HCT116 (cell line): ENCODE results near the gene ZFP1. TPM values are rescaled to one million over a fixed set of nuclear protein-coding genes. Genes with fewer than 3 reads are reported as not detected.

Experiments used
- ATAC-seq: fragments of 200-7000 bp; cut with Tn5 transposase; 2 replicates; pipeline ENCODE4 v1.9.1; 2020; ENCODE audit warnings: mild to moderate bottlenecking, moderate library complexity
- BruUV-seq: library from RNA; stranded (reverse); fragments of 400-500 nt; replicated peaks from 2 replicates; lab custom pipeline; 2021; lab: Mats Ljungman, UMichigan
- CTCF ChIA-PET: fragments of 300-600 bp; sonication (Branson Sonifier 250); formaldehyde crosslinking; loops from one replicate; lab custom pipeline; 2021; ENCODE audit warnings: antibody characterized with exemption; lab: Charles Lee
- POLR2A ChIA-PET: fragments of 300-600, 350-600 bp; sonication (Branson Sonifier 250); formaldehyde crosslinking; loops from one replicate; lab custom pipeline; 2021; ENCODE audit warnings: antibody characterized with exemption; lab: Charles Lee
- RAD21 ChIA-PET, 2 experiments: fragments of 300-600 bp; sonication (Branson Sonifier 250); formaldehyde crosslinking; loops; one replicate each; lab custom pipeline; 2023; ENCODE audit warnings: low total read pairs in 2 of 2; ENCODE audit not compliant: uncharacterized antibody in 2 of 2, unreplicated experiment in 2 of 2, low non-redundant PET in 1 of 2; lab: Charles Lee
- DNase-seq: peaks from one replicate; pipeline ENCODE4 v3.0.0-alpha.2; 2010; ENCODE audit warnings: low read depth, low spot score
- H2AFZ ChIP-seq: fragments of 200-600 bp; shearing (Covaris generic), sonication (generic); 2 replicates; pipeline ENCODE4 v1.6.1; 2017; ENCODE audit warnings: low read depth, mixed run types, mixed read lengths, antibody characterized with exemption, low read length; ENCODE audit not compliant: poor library complexity, severe bottlenecking
- H3K27ac ChIP-seq: 2 replicates; pipeline ENCODE4 v1.5.1; 2012; ENCODE audit warnings: low read depth, low read length
- H3K27me3 ChIP-seq: fragments of 200-600 bp; sonication (generic); 2 replicates; pipeline ENCODE4 v1.6.1; 2016; ENCODE audit warnings: mixed run types, low read length, mixed read lengths; ENCODE audit not compliant: insufficient read depth
- H3K36me3 ChIP-seq, 2 experiments: fragments of 200-500 bp in 1 of 2; fragments of 200-600 bp in 1 of 2; sonication (Bioruptor generic) in 1 of 2; sonication (generic) in 1 of 2; 2 replicates each; pipeline versions ENCODE4 v1.5.1 to v1.6.1; 2014 to 2016; ENCODE audit warnings: low read length in 2 of 2, inconsistent platforms in 1 of 2, mixed read lengths in 1 of 2, mixed run types in 1 of 2; ENCODE audit not compliant: insufficient read depth in 2 of 2, control insufficient read depth in 1 of 2
- H3K4me1 ChIP-seq, 2 experiments: fragments of 200-600 bp in 1 of 2; sonication (generic) in 1 of 2; 2 replicates each; pipeline versions ENCODE4 v1.5.1 to v1.6.1; 2012 to 2017; ENCODE audit warnings: low read length in 2 of 2, inconsistent platforms in 1 of 2, mild to moderate bottlenecking in 1 of 2, mixed read lengths in 1 of 2, mixed run types in 1 of 2, moderate library complexity in 1 of 2; ENCODE audit not compliant: insufficient read depth in 2 of 2, control insufficient read depth in 1 of 2
- H3K4me2 ChIP-seq: fragments of 200-600 bp; sonication (generic); 2 replicates; pipeline ENCODE4 v1.6.1; 2017; ENCODE audit warnings: mixed run types, low read length, mixed read lengths
- H3K4me3 ChIP-seq, 2 experiments: fragments of 200-600 bp in 1 of 2; sonication (generic) in 1 of 2; replicated peaks in 1 of 2; 2 replicates each; pipeline ENCODE4 v1.5.1; 2011 to 2016; ENCODE audit warnings: low read length in 2 of 2, control low read depth in 1 of 2, low read depth in 1 of 2, mild to moderate bottlenecking in 1 of 2, mixed read lengths in 1 of 2, mixed run types in 1 of 2
- H3K79me2 ChIP-seq: fragments of 200-600 bp; sonication (generic); 2 replicates; pipeline ENCODE4 v1.6.1; 2017; ENCODE audit warnings: mild to moderate bottlenecking, mixed run types, low read length, moderate library complexity, mixed read lengths; ENCODE audit not compliant: insufficient read depth
- H3K9ac ChIP-seq: fragments of 200-600 bp; sonication (generic); 2 replicates; pipeline ENCODE4 v1.6.1; 2016; ENCODE audit warnings: low read length, mixed read lengths
- H3K9me2 ChIP-seq: fragments of 200-600 bp; sonication (generic), shearing (Covaris generic); 2 replicates; pipeline ENCODE4 v1.6.1; 2017; ENCODE audit warnings: mixed run types, mild to moderate bottlenecking, moderate library complexity; ENCODE audit not compliant: insufficient read depth
- H3K9me3 ChIP-seq, 2 experiments: fragments of 200-500 bp in 1 of 2; fragments of 200-600 bp in 1 of 2; sonication (Bioruptor generic) in 1 of 2; sonication (generic) in 1 of 2; 2 replicates each; pipeline ENCODE4 v1.6.1; 2014 to 2017; ENCODE audit warnings: low read length in 2 of 2, mixed read lengths in 2 of 2, inconsistent platforms in 1 of 2, low read depth in 1 of 2, mild to moderate bottlenecking in 1 of 2, mixed run types in 1 of 2, moderate library complexity in 1 of 2; ENCODE audit not compliant: control insufficient read depth in 1 of 2, insufficient read depth in 1 of 2
- H4K20me1 ChIP-seq: fragments of 200-600 bp; sonication (generic), shearing (Covaris generic); 2 replicates; pipeline ENCODE4 v1.6.1; 2017; ENCODE audit warnings: mixed run types, mild to moderate bottlenecking, moderate library complexity; ENCODE audit not compliant: insufficient read depth
- CEBPB ChIP-seq: IDR thresholded peaks from 2 replicates; pipeline ENCODE4 v1.6.1; 2012; ENCODE audit warnings: low read depth
- EGR1 ChIP-seq: IDR thresholded peaks from 2 replicates; pipeline ENCODE4 v1.6.1; 2012; ENCODE audit warnings: low read depth
- JUND ChIP-seq: IDR thresholded peaks from 2 replicates; pipeline ENCODE4 v1.6.1; 2012
- POLR2AphosphoS5 ChIP-seq: IDR thresholded peaks from 2 replicates; pipeline ENCODE4 v1.6.1; 2011; ENCODE audit warnings: mild to moderate bottlenecking, low read depth, low read length, moderate library complexity
- RAD21 ChIP-seq: IDR thresholded peaks from 2 replicates; pipeline ENCODE4 v1.6.1; 2012; ENCODE audit warnings: low read depth, mild to moderate bottlenecking
- SP1 ChIP-seq: IDR thresholded peaks from 2 replicates; pipeline ENCODE4 v1.6.1; 2012; ENCODE audit warnings: low read depth
- SRF ChIP-seq: IDR thresholded peaks from 2 replicates; pipeline ENCODE4 v1.6.1; 2012; ENCODE audit warnings: low read depth
- YY1 ChIP-seq: IDR thresholded peaks from 2 replicates; pipeline ENCODE4 v1.6.1; 2011; ENCODE audit warnings: low read length, low read depth, moderate library complexity, mild to moderate bottlenecking; ENCODE audit not compliant: insufficient replicate concordance; ENCODE audit errors: extremely low read depth
- ZBTB33 ChIP-seq: IDR thresholded peaks from 2 replicates; pipeline ENCODE4 v1.6.1; 2011; ENCODE audit warnings: mild to moderate bottlenecking, low read length, moderate library complexity; ENCODE audit not compliant: insufficient replicate concordance; ENCODE audit errors: extremely low read depth
- ZNF274 ChIP-seq: fragments of 200-500 bp; sonication (Bioruptor generic); IDR thresholded peaks from 2 replicates; pipeline ENCODE4 v1.6.1; 2014; ENCODE audit warnings: mild to moderate bottlenecking, low read depth, low read length, inconsistent platforms
- intact Hi-C: fragments of 100-400 bp; cut with micrococcal nuclease; formaldehyde crosslinking; loops from 2 replicates; pipeline ENCODE4 v1.10.0; 2022
- total RNA-seq: library from RNA; stranded (reverse); gene quantifications from one replicate; pipeline ENCODE4 v1.2.1, GENCODE V29; 2021; ENCODE audit not compliant: unreplicated experiment
- TF ChIP-seq, protein P1 (sequence below), 3 experiments: fragments of 200-600 bp in 1 of 3; sonication (generic) in 1 of 3; IDR thresholded peaks in 2 of 3; conservative IDR thresholded peaks in 1 of 3; 2 replicates each; pipeline ENCODE4 v1.5.1; 2012 to 2017; ENCODE audit warnings: low read depth in 2 of 3, low read length in 2 of 3, antibody characterized with exemption in 1 of 3, borderline replicate concordance in 1 of 3, control low read depth in 1 of 3, mild to moderate bottlenecking in 1 of 3, mixed read lengths in 1 of 3, mixed run types in 1 of 3, moderate library complexity in 1 of 3; ENCODE audit not compliant: insufficient read depth in 1 of 3
- TF ChIP-seq, protein P2 (sequence below): IDR thresholded peaks from 2 replicates; pipeline ENCODE4 v1.6.1; 2012

ZFP1 gene
- total RNA-seq, 1 experiment from 2014 or later: 12.8 TPM

DNA sequence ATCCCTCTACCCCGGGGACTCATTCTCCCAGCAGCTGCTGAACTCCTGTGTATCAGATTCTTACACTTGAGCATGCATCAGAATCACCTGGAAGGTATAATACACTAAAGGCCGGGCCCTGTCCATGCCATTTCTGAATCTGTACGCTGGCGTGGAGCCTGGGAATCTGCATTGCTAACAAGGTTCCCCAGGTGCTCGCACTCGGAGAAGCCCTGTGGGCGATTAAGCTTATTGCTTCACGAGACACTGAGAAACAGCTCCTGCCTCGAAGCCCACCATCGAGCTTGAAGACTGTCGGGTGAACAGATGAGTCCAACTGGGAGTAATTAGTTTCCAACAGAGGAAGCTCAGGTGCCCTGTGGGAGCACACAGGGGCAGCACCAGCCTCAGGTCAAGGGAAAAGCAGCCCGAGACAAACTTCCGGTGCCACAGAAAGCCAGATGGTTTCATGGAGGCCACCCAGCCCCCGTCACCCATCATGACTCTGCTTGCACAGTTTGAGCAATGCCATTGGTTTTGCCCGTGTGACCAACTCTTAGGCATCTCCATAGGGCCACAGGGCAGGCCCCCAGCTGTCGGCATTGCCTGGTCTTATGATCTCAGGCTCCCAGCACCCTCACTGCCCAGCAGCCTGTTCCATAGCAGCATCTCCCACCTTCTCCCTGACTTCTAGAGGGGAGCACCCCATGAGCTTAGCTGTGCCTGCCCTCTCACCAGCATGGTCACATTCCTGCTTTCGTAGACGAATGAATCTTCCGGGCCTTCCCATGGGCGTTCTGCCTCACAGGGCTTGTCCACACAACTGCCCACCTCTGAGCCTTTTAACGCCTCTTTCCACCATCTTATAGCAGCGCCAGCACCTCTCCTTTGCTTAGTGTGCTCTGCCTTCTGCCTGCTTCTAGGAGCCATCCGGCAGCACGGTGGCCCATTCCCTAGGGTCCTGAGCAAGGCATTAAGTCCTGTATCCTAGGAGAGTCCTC lies 47.8 kb downstream of the ZFP1 start:
- Histone ChIP-seq H3K36me3 (no peaks in the 10 kb centered on the region), H2AFZ (no peak overlapping the region), H3K9me3 (no peaks in the 10 kb centered on the region), H3K9ac (no peak overlapping the region), H3K4me1 (peaks cover 0 to 4% of the 10 kb centered on the region in 2 experiments; a peak in 1 of 4 replicates), H3K4me2 (no peak overlapping the region), H3K79me2 (no peaks in the 10 kb centered on the region), H3K4me3 (no peak overlapping the region), H3K27ac (no peak overlapping the region), H3K9me2 (no peaks in the 10 kb centered on the region), H4K20me1 (no peaks in the 10 kb centered on the region), H3K27me3 (no peaks in the 10 kb centered on the region; the same call in 1 of the 2 replicates)
- ChIA-PET POLR2A (no interaction called here), CTCF (no interaction called here), RAD21 (no interaction called here)
- intact Hi-C loops: loop anchor here (5.0 kb wide), 1 partner anchor 426 kb away; the partner anchor contains the start of gene ADAT1
- ATAC-seq (no peak), DNase-seq (no peak)
- no TSS peak for BruUV-seq
- TF ChIP-seq, protein P1, sequence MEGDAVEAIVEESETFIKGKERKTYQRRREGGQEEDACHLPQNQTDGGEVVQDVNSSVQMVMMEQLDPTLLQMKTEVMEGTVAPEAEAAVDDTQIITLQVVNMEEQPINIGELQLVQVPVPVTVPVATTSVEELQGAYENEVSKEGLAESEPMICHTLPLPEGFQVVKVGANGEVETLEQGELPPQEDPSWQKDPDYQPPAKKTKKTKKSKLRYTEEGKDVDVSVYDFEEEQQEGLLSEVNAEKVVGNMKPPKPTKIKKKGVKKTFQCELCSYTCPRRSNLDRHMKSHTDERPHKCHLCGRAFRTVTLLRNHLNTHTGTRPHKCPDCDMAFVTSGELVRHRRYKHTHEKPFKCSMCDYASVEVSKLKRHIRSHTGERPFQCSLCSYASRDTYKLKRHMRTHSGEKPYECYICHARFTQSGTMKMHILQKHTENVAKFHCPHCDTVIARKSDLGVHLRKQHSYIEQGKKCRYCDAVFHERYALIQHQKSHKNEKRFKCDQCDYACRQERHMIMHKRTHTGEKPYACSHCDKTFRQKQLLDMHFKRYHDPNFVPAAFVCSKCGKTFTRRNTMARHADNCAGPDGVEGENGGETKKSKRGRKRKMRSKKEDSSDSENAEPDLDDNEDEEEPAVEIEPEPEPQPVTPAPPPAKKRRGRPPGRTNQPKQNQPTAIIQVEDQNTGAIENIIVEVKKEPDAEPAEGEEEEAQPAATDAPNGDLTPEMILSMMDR (IDR thresholded peaks at IDR 0.05 in 2 of 3, conservative IDR thresholded peaks at IDR 0.05 in 1 of 3; ENCODE audit: borderline replicate concordance in 1 of 3, insufficient read depth in 1 of 3, low read depth in 2 of 3, low read length in 2 of 3): no peak
- no peak for TF ChIP-seq POLR2AphosphoS5

GRCh38 chr16:75196836-75197235 lies 48.5 kb downstream of the ZFP1 start:
- no peak overlapping the region for H2AFZ ChIP-seq
- ChIA-PET POLR2A (no interaction called here), CTCF (no interaction called here)

More at GRCh38 chr16:75196836-75197235, 48.5 kb downstream of the ZFP1 start:
- no peaks in the 10 kb centered on the region for H4K20me1 ChIP-seq
- H3K4me2 ChIP-seq: no peak overlapping the region
- H3K79me2 ChIP-seq: no peaks in the 10 kb centered on the region
- TF ChIP-seq ZBTB33 (no peak), SRF (no peak), SP1 (no peak), JUND (no peak), EGR1 (no peak), ZNF274 (no peak), RAD21 (no peak), YY1 (no peak), POLR2AphosphoS5 (no peak), CEBPB (no peak)
- TF ChIP-seq, protein P2, sequence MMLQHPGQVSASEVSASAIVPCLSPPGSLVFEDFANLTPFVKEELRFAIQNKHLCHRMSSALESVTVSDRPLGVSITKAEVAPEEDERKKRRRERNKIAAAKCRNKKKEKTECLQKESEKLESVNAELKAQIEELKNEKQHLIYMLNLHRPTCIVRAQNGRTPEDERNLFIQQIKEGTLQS: no peak
- ATAC-seq (no peak), DNase-seq (no peak)
- intact Hi-C loops: loop anchor here (5.0 kb wide), 1 partner anchor 425 kb away; the partner anchor contains the start of gene ADAT1
- no peak overlapping the region for H3K4me3 ChIP-seq
- no peak overlapping the region for H3K27ac ChIP-seq
- RAD21 ChIA-PET: interaction anchor here in 1 of 2 experiments (0.6 kb wide), 1 partner anchor 216 kb away, joined by 3 read pairs; no protein-coding TSS in a partner anchor
- H3K27me3 ChIP-seq: no peaks in the 10 kb centered on the region; the same call in 1 of the 2 replicates
- no peaks in the 10 kb centered on the region for H3K9me3 ChIP-seq
- no peak overlapping the region for H3K9ac ChIP-seq
- H3K4me1 ChIP-seq: peaks cover 0 to 4% of the 10 kb centered on the region in 2 experiments; a peak in 1 of 4 replicates
- no peaks in the 10 kb centered on the region for H3K36me3 ChIP-seq
- no TSS peak for BruUV-seq
- no peaks in the 10 kb centered on the region for H3K9me2 ChIP-seq
